Breast epithelium (tissue), 4 donors: Measurements from ENCODE around the gene CXorf58. TPM values are rescaled to one million over a fixed set of nuclear protein-coding genes. Genes with fewer than 3 reads are reported as not detected.

ENCODE experiments used
- DNase-seq, 2 donors: peaks; one replicate each; pipeline ENCODE4 v3.0.0-alpha.2; 2019; ENCODE audit warnings: low spot score in 2 of 2
- H3K27ac ChIP-seq, 2 donors: fragments of 200-600 bp; sonication (generic) in 1 of 2; one replicate each; pipeline ENCODE4 v1.5.1; 2016 to 2019; ENCODE audit warnings: mild to moderate bottlenecking in 1 of 2
- H3K27me3 ChIP-seq, 2 donors: fragments of 200-600 bp; sonication (generic) in 1 of 2; one replicate each; pipeline versions ENCODE4 v1.5.1 to v1.6.0; 2017 to 2019; ENCODE audit warnings: control low read depth in 1 of 2, mild to moderate bottlenecking in 1 of 2
- H3K36me3 ChIP-seq: fragments of 200-600 bp; one replicate; pipeline ENCODE4 v1.5.1; 2019
- H3K4me1 ChIP-seq, 2 donors: fragments of 200-600 bp; sonication (generic); one replicate each; pipeline ENCODE4 v1.5.1; 2016 to 2019; ENCODE audit warnings: control low read depth in 1 of 2
- H3K4me3 ChIP-seq, 3 donors: fragments of 200-600 bp; sonication (generic); 1 replicate in 2 of 3; 2 replicates in 1 of 3; pipeline ENCODE4 v1.5.1; 2016 to 2019; ENCODE audit warnings: mild to moderate bottlenecking in 3 of 3, moderate library complexity in 2 of 3
- H3K9me3 ChIP-seq, 2 donors: fragments of 200-600 bp; sonication (generic) in 1 of 2; one replicate each; pipeline ENCODE4 v1.5.1; 2016 to 2019; ENCODE audit warnings: control low read depth in 1 of 2
- POLR2A ChIP-seq: fragments of 450-650 bp; IDR thresholded peaks from one replicate; pipeline ENCODE4 v1.6.1; 2016; ENCODE audit warnings: antibody characterized with exemption, mild to moderate bottlenecking, moderate library complexity
- POLR2AphosphoS5 ChIP-seq, 3 donors: sonication (generic); formaldehyde crosslinking; IDR thresholded peaks; one replicate each; pipeline ENCODE4 v1.6.1; 2017; ENCODE audit warnings: antibody characterized with exemption in 3 of 3
- intact Hi-C: fragments of 100-400 bp; cut with DNase I; formaldehyde crosslinking; loops from one replicate; pipeline ENCODE4 v1.15.1; 2023; ENCODE audit warnings: low total_unique reads
- total RNA-seq, 3 donors: library from RNA; depleted of rRNA; stranded (reverse); fragments of >200 nt; gene quantifications; one replicate each; pipeline ENCODE4 v1.1.0, GENCODE V29; 2016
- TF ChIP-seq, protein P1 (sequence below), 3 donors: fragments of 450-650 bp; IDR thresholded peaks; one replicate each; pipeline ENCODE4 v1.5.1; 2016 to 2017; ENCODE audit warnings: antibody characterized with exemption in 3 of 3, mild to moderate bottlenecking in 3 of 3, moderate library complexity in 3 of 3

CXorf58 gene
- total RNA-seq, 3 donors from 2014 or later: 1.5 TPM; not detected in 2

- DNase-seq: no peak
- Histone ChIP-seq H3K27me3 (peaks cover 0 to 44% of the 10 kb centered on the region in 2 donors), H3K4me1 (no peaks in the 10 kb centered on the region), H3K27ac (no peak overlapping the region), H3K9me3 (no peaks in the 10 kb centered on the region), H3K4me3 (no peak overlapping the region), H3K36me3 (no peaks in the 10 kb centered on the region)
- intact Hi-C loops: no loop called here
- TF ChIP-seq, protein P1, sequence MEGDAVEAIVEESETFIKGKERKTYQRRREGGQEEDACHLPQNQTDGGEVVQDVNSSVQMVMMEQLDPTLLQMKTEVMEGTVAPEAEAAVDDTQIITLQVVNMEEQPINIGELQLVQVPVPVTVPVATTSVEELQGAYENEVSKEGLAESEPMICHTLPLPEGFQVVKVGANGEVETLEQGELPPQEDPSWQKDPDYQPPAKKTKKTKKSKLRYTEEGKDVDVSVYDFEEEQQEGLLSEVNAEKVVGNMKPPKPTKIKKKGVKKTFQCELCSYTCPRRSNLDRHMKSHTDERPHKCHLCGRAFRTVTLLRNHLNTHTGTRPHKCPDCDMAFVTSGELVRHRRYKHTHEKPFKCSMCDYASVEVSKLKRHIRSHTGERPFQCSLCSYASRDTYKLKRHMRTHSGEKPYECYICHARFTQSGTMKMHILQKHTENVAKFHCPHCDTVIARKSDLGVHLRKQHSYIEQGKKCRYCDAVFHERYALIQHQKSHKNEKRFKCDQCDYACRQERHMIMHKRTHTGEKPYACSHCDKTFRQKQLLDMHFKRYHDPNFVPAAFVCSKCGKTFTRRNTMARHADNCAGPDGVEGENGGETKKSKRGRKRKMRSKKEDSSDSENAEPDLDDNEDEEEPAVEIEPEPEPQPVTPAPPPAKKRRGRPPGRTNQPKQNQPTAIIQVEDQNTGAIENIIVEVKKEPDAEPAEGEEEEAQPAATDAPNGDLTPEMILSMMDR (IDR thresholded peaks at IDR 0.05): no peak
- TF ChIP-seq POLR2AphosphoS5 (IDR thresholded peaks at IDR 0.05) (no peak), POLR2A (no peak)
Measured at GRCh38 chrX:23937100-23937499, 29.3 kb downstream of the CXorf58 start.

GRCh38 chrX:23938690-23939089 lies 30.9 kb downstream of the CXorf58 start:
- TF ChIP-seq POLR2AphosphoS5 (IDR thresholded peaks at IDR 0.05): no peak
- TF ChIP-seq, protein P1 (IDR thresholded peaks at IDR 0.05): no peak
- TF ChIP-seq POLR2A: no peak
- intact Hi-C loops: no loop called here
- no peaks in the 10 kb centered on the region for H3K36me3 ChIP-seq
- H3K27me3 ChIP-seq: peaks cover 0 to 45% of the 10 kb centered on the region in 2 donors
- no peak overlapping the region for H3K27ac ChIP-seq
- H3K4me3 ChIP-seq: no peak overlapping the region
- no peaks in the 10 kb centered on the region for H3K9me3 ChIP-seq
- no peak for DNase-seq
- H3K4me1 ChIP-seq: no peaks in the 10 kb centered on the region

DNA sequence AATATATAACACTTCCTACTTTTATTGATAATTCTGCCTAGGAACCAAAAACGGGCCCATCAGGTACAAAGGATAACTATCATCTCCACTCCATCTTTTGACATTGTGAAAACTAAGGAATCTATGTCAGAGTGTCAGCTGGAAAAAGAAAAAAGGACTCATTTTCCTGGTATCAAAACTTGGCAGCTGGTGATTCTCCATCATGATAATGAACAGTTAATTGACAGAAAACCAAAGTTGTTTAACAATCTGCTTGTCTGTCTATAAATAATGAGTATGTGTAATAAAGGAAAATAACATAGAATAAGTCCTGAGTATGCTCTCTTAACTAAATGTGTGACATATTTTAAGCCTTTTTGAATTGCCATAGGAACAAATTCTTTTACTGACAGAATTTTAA lies 31.4 kb downstream of the CXorf58 start:
- H3K4me1 ChIP-seq: no peaks in the 10 kb centered on the region
- H3K27ac ChIP-seq: no peak overlapping the region
- TF ChIP-seq POLR2AphosphoS5 (IDR thresholded peaks at IDR 0.05) (no peak), POLR2A (no peak)
- TF ChIP-seq, protein P1 (IDR thresholded peaks at IDR 0.05): no peak
- peaks cover 0 to 51% of the 10 kb centered on the region in 2 donors for H3K27me3 ChIP-seq
- H3K4me3 ChIP-seq: no peak overlapping the region
- DNase-seq: no peak
- intact Hi-C loops: no loop called here
- no peaks in the 10 kb centered on the region for H3K9me3 ChIP-seq
- no peaks in the 10 kb centered on the region for H3K36me3 ChIP-seq

DNA sequence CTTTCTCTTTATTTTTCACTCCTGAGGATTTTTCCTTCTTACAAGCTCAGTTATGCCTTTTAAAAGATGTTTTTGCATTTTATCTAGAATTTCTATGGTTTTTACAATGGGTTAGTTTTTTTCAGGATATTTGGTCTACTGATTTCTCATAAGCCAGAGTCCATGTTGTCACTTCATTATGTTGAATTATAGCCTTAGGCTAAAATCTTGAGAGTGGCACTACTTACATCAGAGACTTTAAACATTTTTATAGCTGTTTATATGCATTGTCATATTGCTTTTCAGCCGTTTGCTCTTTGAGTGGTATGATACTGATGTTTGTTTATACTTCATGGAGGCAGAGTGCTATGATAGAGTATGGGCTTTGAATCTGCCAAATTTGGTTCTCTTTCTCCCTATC lies 36.4 kb downstream of the CXorf58 start:
- TF ChIP-seq POLR2AphosphoS5 (IDR thresholded peaks at IDR 0.05): no peak
- TF ChIP-seq, protein P1 (IDR thresholded peaks at IDR 0.05): no peak
- TF ChIP-seq POLR2A: no peak
- Histone ChIP-seq H3K4me3 (no peak overlapping the region), H3K27ac (no peak overlapping the region), H3K9me3 (no peaks in the 10 kb centered on the region), H3K27me3 (peaks cover 0 to 41% of the 10 kb centered on the region in 2 donors), H3K4me1 (no peaks in the 10 kb centered on the region), H3K36me3 (no peaks in the 10 kb centered on the region)
- intact Hi-C loops: no loop called here
- no peak for DNase-seq

- no peaks in the 10 kb centered on the region for H3K4me1 ChIP-seq
- DNase-seq: no peak
- intact Hi-C loops: no loop called here
- no peaks in the 10 kb centered on the region for H3K36me3 ChIP-seq
- TF ChIP-seq POLR2A (no peak), POLR2AphosphoS5 (IDR thresholded peaks at IDR 0.05) (no peak)
- TF ChIP-seq, protein P1 (IDR thresholded peaks at IDR 0.05): no peak
- no peak overlapping the region for H3K27ac ChIP-seq
- peaks cover 0 to 48% of the 10 kb centered on the region in 2 donors for H3K27me3 ChIP-seq
- no peak overlapping the region for H3K4me3 ChIP-seq
- H3K9me3 ChIP-seq: no peaks in the 10 kb centered on the region
Measured at GRCh38 chrX:23945206-23945605, 37.4 kb downstream of the CXorf58 start.
